ENCODE data around the gene CNPPD1.
A peak's percentile ranks its signal among the peaks of the same experiment; 100 is the strongest.

The CNPPD1 gene

DNA sequence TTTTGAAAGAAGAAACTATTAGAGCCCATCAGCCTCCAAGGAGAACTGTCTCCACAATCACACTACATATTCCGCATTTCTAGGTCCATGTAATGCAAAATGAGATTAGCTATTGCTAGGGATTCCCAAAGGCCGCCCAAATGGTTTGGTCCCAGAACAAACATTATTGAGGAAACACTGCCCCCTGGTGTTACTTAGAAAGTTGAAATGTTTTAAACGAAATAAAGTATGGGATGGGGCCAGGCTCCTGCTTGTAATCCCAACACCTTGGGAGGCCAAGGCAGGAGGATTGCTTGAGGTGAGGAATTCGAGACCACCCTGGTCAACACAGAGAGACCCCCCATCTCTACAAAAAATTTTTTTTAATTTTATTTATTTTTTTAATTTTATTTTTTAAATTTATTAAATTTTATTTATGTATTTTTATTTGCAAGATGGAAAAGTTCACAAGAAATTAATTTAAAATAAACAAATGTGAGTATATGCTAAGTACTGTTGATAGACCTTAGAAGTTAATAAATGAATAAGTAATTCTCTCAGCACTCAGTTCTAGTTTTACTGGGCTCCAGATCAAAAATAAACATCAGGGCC lies 21.6 kb downstream of the CNPPD1 start:
- no peak overlapping the region for H3K27ac ChIP-seq
- in situ Hi-C loops (cut with HindIII; ENCODE audit: low pct_ligation_motif_present, low sequenced_read_pairs): no loop called here
- peak; percentile 51 for TF ChIP-seq CTCF (IDR thresholded peaks at IDR 0.05; ENCODE audit: low read depth, low read length, missing control alignments)
- no peak overlapping the region for H3K4me3 ChIP-seq (ENCODE audit: low read depth, low read length)
- peak; percentile 52 for DNase-seq
- peaks cover 3% of the 10 kb centered on the region for H3K36me3 ChIP-seq (replicated peaks)
- no peaks in the 10 kb centered on the region for H3K27me3 ChIP-seq (replicated peaks)

GRCh38 chr2:219149667-219150066 lies 27.1 kb downstream of the CNPPD1 start:
- Histone ChIP-seq H3K27me3 (replicated peaks) (no peaks in the 10 kb centered on the region), H3K36me3 (replicated peaks) (peaks cover 3% of the 10 kb centered on the region), H3K27ac (no peak overlapping the region), H3K4me3 (ENCODE audit: low read depth, low read length) (no peak overlapping the region)
- no peak for DNase-seq
- no peak for TF ChIP-seq CTCF (IDR thresholded peaks at IDR 0.05; ENCODE audit: low read depth, low read length, missing control alignments)
- in situ Hi-C loops (cut with HindIII; ENCODE audit: low pct_ligation_motif_present, low sequenced_read_pairs): no loop called here

GRCh38 chr2:219142329-219142728 lies 34.4 kb downstream of the CNPPD1 start:
- TF ChIP-seq CTCF (IDR thresholded peaks at IDR 0.05; ENCODE audit: low read depth, low read length, missing control alignments): peak; percentile 58
- Histone ChIP-seq H3K36me3 (replicated peaks) (peaks cover under 1% of the 10 kb centered on the region), H3K27me3 (replicated peaks) (no peaks in the 10 kb centered on the region), H3K4me3 (ENCODE audit: low read depth, low read length) (no peak overlapping the region), H3K27ac (no peak overlapping the region)
- DNase-seq: no peak
- in situ Hi-C loops (cut with HindIII; ENCODE audit: low pct_ligation_motif_present, low sequenced_read_pairs): no loop called here

GRCh38 chr2:219140722-219141121 lies 36.0 kb downstream of the CNPPD1 start:
- no peaks in the 10 kb centered on the region for H3K36me3 ChIP-seq (replicated peaks)
- in situ Hi-C loops (cut with HindIII; ENCODE audit: low pct_ligation_motif_present, low sequenced_read_pairs): no loop called here
- no peak for DNase-seq
- H3K27ac ChIP-seq: no peak overlapping the region
- no peak for TF ChIP-seq CTCF (IDR thresholded peaks at IDR 0.05; ENCODE audit: low read depth, low read length, missing control alignments)
- no peak overlapping the region for H3K4me3 ChIP-seq (ENCODE audit: low read depth, low read length)
- H3K27me3 ChIP-seq (replicated peaks): no peaks in the 10 kb centered on the region

DNA sequence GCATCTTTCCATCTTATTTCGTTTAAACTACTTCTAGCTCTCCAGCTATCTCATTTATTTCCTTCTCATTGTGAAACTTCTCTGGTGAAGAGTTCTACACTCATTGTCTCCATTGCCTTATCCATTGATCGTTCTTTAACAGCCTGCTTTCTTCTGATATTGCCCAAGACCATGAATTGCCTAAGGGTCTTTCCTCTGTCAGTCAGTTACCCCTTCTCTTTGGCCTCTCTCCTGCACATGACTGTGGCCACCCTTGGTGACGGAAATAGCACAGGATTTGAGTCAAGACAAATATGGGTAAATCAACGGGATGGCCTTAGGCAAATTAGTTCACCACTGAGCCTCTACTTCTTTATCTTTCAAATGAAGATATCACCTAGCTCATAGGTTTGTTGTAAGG lies 42.7 kb downstream of the CNPPD1 start:
- in situ Hi-C loops (cut with HindIII; ENCODE audit: low pct_ligation_motif_present, low sequenced_read_pairs): no loop called here
- H3K27ac ChIP-seq: no peak overlapping the region
- DNase-seq: no peak
- no peaks in the 10 kb centered on the region for H3K27me3 ChIP-seq (replicated peaks)
- no peaks in the 10 kb centered on the region for H3K36me3 ChIP-seq (replicated peaks)
- no peak for TF ChIP-seq CTCF (IDR thresholded peaks at IDR 0.05; ENCODE audit: low read depth, low read length, missing control alignments)
- H3K4me3 ChIP-seq (ENCODE audit: low read depth, low read length): no peak overlapping the region

DNA sequence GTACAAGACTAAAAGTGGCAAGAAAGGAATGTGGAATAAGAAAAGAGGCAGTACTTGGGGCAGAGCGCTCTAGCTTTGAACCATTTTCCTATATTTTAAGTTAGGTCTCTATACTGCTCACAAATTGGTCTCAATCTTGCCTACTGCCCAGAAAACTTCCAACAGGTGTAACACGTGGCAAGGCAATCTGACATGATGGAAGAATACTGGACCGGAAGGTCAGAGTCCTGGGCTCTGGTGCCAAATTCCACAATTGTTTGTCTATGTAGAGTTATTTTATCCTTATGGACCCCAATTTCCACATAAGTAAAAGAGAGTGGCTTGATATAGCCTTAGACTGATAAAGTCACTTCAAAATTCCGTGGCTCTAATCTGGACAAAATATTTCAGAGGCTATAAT lies 45.0 kb downstream of the CNPPD1 start:
- H3K4me3 ChIP-seq (ENCODE audit: low read depth, low read length): no peak overlapping the region
- H3K36me3 ChIP-seq (replicated peaks): no peaks in the 10 kb centered on the region
- H3K27me3 ChIP-seq (replicated peaks): no peaks in the 10 kb centered on the region
- no peak for TF ChIP-seq CTCF (IDR thresholded peaks at IDR 0.05; ENCODE audit: low read depth, low read length, missing control alignments)
- in situ Hi-C loops (cut with HindIII; ENCODE audit: low pct_ligation_motif_present, low sequenced_read_pairs): no loop called here
- H3K27ac ChIP-seq: no peak overlapping the region
- no peak for DNase-seq

Data from brain microvascular endothelial cell (primary cell).